Skin epidermis (tissue), 12 donors: ENCODE data around the gene HIVEP1.

Experiments
- H3K27ac ChIP-seq, 21 experiments: fragments of 200-600 bp; sonication (generic) in 11 of 21; one replicate each; pipeline ENCODE4 v1.5.0; 2020; ENCODE audit warnings: mild to moderate bottlenecking in 3 of 21, inconsistent platforms in 2 of 21, moderate library complexity in 2 of 21
- H3K4me3 ChIP-seq, 7 experiments: fragments of 200-600 bp; sonication (generic) in 2 of 7; one replicate each; pipeline ENCODE4 v1.5.0; 2020; ENCODE audit warnings: inconsistent platforms in 2 of 7, mild to moderate bottlenecking in 2 of 7, moderate library complexity in 1 of 7

Gene HIVEP1

GRCh38 chr6:12208190-12208589, 196.1 kb downstream of the HIVEP1 start:
- Histone ChIP-seq H3K27ac (no peak overlapping the region), H3K4me3 (no peak overlapping the region)

GRCh38 chr6:12208673-12209072, 196.6 kb downstream of the HIVEP1 start:
- Histone ChIP-seq H3K27ac (no peak overlapping the region), H3K4me3 (no peak overlapping the region)
